Renal cortex interstitium (tissue), 15 donors: ENCODE measurements around the gene TNP1. TPM values are rescaled to one million over a fixed set of nuclear protein-coding genes. Genes with fewer than 3 reads are reported as not detected.

Source experiments
- DNase-seq, 11 donors: peaks; one replicate each; pipeline ENCODE4 v3.0.0-alpha.2; 2013; ENCODE audit warnings: low read depth in 9 of 11, low spot score in 4 of 11; ENCODE audit errors: extremely low read depth in 1 of 11
- long read RNA-seq, 16 experiments: transcript quantifications; one replicate each; lab custom pipeline, GENCODE V29; 2026
- polyA plus RNA-seq, 3 donors: library from polyadenylated mRNA; unstranded; fragments of 120-200 nt; gene quantifications; one replicate each; pipeline ENCODE4 v1.2.1, GENCODE V29; 2013; ENCODE audit not compliant: insufficient read length in 3 of 3

Gene TNP1
- not detected for polyA plus RNA-seq
- long read RNA-seq, donor 1, result 0 reads
- long read RNA-seq, donor 2, result 0 reads
- long read RNA-seq, donor 3, result 0 reads
- long read RNA-seq, donor 4, result 0 reads
- long read RNA-seq, donor 5, result 0 reads
- long read RNA-seq, donor 6, result 0 reads
- long read RNA-seq, donor 7, result 0 reads
- long read RNA-seq, donor 8, result 0 reads
- long read RNA-seq, donor 9, result 0 reads
- long read RNA-seq, donor 10, result 0 reads
- long read RNA-seq, donor 11, result 0 reads
- long read RNA-seq, donor 12, result 0 reads
- long read RNA-seq, donor 13, result 0 reads
- long read RNA-seq, donor 14, result 0 reads
- long read RNA-seq, donor 15, result 0 reads
- long read RNA-seq, donor 16, result 0 reads

- DNase-seq, result no peak
Observed at GRCh38 chr2:216859944-216860343, at the start of gene TNP1. Gene TNP1 (minus strand): TSS chr2:216860064. CDS start chr2:216860034, 30 bp downstream.

- DNase-seq, result no peak
Observed at GRCh38 chr2:216908300-216908699, 48.4 kb upstream of the TNP1 start.

GRCh38 chr2:216905649-216906329 is 45.9 kb upstream of the TNP1 start:
- no peak for DNase-seq

- DNase-seq, result no peak
Observed at GRCh38 chr2:216904974-216905373, 45.1 kb upstream of the TNP1 start.

GRCh38 chr2:216904554-216904953 is 44.7 kb upstream of the TNP1 start:
- no peak for DNase-seq

GRCh38 chr2:216903470-216903869 is 43.6 kb upstream of the TNP1 start:
- no peak for DNase-seq

GRCh38 chr2:216901273-216901672 is 41.4 kb upstream of the TNP1 start:
- DNase-seq, result no peak

- no peak for DNase-seq
Observed at GRCh38 chr2:216900406-216900805, 40.5 kb upstream of the TNP1 start.

- no peak for DNase-seq
Observed at GRCh38 chr2:216897561-216898203, 37.8 kb upstream of the TNP1 start.

GRCh38 chr2:216890138-216890537 is 30.3 kb upstream of the TNP1 start:
- no peak for DNase-seq

GRCh38 chr2:216888887-216889622 is 29.2 kb upstream of the TNP1 start:
- no peak for DNase-seq

GRCh38 chr2:216888081-216888480 is 28.2 kb upstream of the TNP1 start:
- DNase-seq, result no peak

GRCh38 chr2:216887138-216887537 is 27.3 kb upstream of the TNP1 start:
- no peak for DNase-seq

- no peak for DNase-seq
Observed at GRCh38 chr2:216885117-216885553, 25.3 kb upstream of the TNP1 start.

- no peak for DNase-seq
Observed at GRCh38 chr2:216884347-216884746, 24.5 kb upstream of the TNP1 start.

GRCh38 chr2:216882876-216883275 is 23.0 kb upstream of the TNP1 start:
- DNase-seq, result no peak

GRCh38 chr2:216881411-216881810 is 21.5 kb upstream of the TNP1 start:
- no peak for DNase-seq

- DNase-seq, result peak in 10 of 11 donors; percentile 7 to 53 (median 36)
Observed at GRCh38 chr2:216880509-216881184, 20.8 kb upstream of the TNP1 start.
